Stomach (tissue), 9 donors: ENCODE data around the gene PLEKHH1. TPM values are rescaled to one million over a fixed set of nuclear protein-coding genes. Genes with fewer than 3 reads are reported as not detected.

Source experiments
- DNase-seq, 2 donors: peaks; one replicate each; pipeline versions ENCODE4 v3.0.0 to v3.0.0-alpha.2; 2013 to 2019
- H3K27ac ChIP-seq, 5 donors: fragments of 200-600 bp in 4 of 5; sonication (generic) in 4 of 5; one replicate each; pipeline ENCODE4 v1.5.1; 2013 to 2019; ENCODE audit warnings: mild to moderate bottlenecking in 1 of 5, moderate library complexity in 1 of 5
- H3K27me3 ChIP-seq, 3 donors: fragments of 200-600 bp; sonication (generic); one replicate each; pipeline ENCODE4 v1.5.1; 2017 to 2019; ENCODE audit warnings: mixed run types in 1 of 3
- H3K36me3 ChIP-seq, 4 donors: fragments of 200-600 bp; sonication (generic); 1 replicate in 3 of 4; 2 replicates in 1 of 4; pipeline ENCODE4 v1.5.1; 2016 to 2019
- H3K4me1 ChIP-seq, 4 donors: fragments of 200-600 bp; sonication (generic); one replicate each; pipeline ENCODE4 v1.5.1; 2016 to 2019
- H3K4me3 ChIP-seq, 4 donors: fragments of 200-600 bp; sonication (generic) in 3 of 4; one replicate each; pipeline ENCODE4 v1.5.1; 2016 to 2019; ENCODE audit warnings: mild to moderate bottlenecking in 1 of 4
- H3K9me3 ChIP-seq, 4 donors: fragments of 200-600 bp; sonication (generic); one replicate each; pipeline ENCODE4 v1.5.1; 2016 to 2019
- EP300 ChIP-seq: sonication (generic); formaldehyde crosslinking; IDR thresholded peaks from one replicate; pipeline ENCODE4 v1.6.1; 2017; ENCODE audit warnings: antibody characterized with exemption
- POLR2A ChIP-seq, 4 donors: fragments of 450-650 bp; IDR thresholded peaks; one replicate each; pipeline ENCODE4 v1.6.1; 2016; ENCODE audit warnings: antibody characterized with exemption in 4 of 4, control low read depth in 2 of 4, mild to moderate bottlenecking in 1 of 4, moderate library complexity in 1 of 4
- POLR2AphosphoS5 ChIP-seq, 3 donors: sonication (generic); formaldehyde crosslinking; IDR thresholded peaks; one replicate each; pipeline ENCODE4 v1.6.1; 2016; ENCODE audit warnings: antibody characterized with exemption in 3 of 3
- WGBS, 5 donors: extraction: QIAGEN DNeasy Blood & Tissue Kit in 3 of 5; methylation state at CpG; one replicate each; pipeline versions ENCODE4 v1.1.5 to v1.1.7; 2013 to 2018; 5-methylcytosine and 5-hydroxymethylcytosine counted together
- intact Hi-C: fragments of 100-400 bp; cut with DNase I; formaldehyde crosslinking; loops from one replicate; pipeline ENCODE4 v1.15.1; 2023; ENCODE audit warnings: low total_unique reads
- polyA plus RNA-seq, 3 donors: library from polyadenylated mRNA; stranded (reverse); fragments of 200-250 nt; gene quantifications; one replicate each; pipeline ENCODE4 v1.2.3, GENCODE V29; 2013
- total RNA-seq, 5 donors: library from RNA; depleted of rRNA; stranded (reverse); fragments of >200 nt; gene quantifications; one replicate each; pipeline versions ENCODE4 v1.1.0 to v1.2.3, GENCODE V29; 2014 to 2016
- TF ChIP-seq, protein P1 (sequence below), 7 experiments: fragments of 450-650 bp in 4 of 7; fragments of 200-600 bp in 3 of 7; sonication (generic) in 3 of 7; IDR thresholded peaks; one replicate each; pipeline ENCODE4 v1.5.1; 2016 to 2019; ENCODE audit warnings: antibody characterized with exemption in 7 of 7, control low read depth in 2 of 7, mild to moderate bottlenecking in 1 of 7
- donor health status: healthy with polysubstance abuse.
- donor health status: Bipolar disorder and iron deficiency.
- donor health status: healthy.

PLEKHH1 gene
- total and polyA plus RNA-seq, 8 donors = 3.8 to 136 (median 31.4) TPM

- Histone ChIP-seq H3K9me3 (no peaks in the 10 kb centered on the region), H3K36me3 (peaks cover 0 to 47% (median 31%) of the 10 kb centered on the region in 4 donors), H3K4me3 (no peak overlapping the region), H3K27me3 (no peaks in the 10 kb centered on the region), H3K4me1 (peaks cover 0 to 2% (median 0%) of the 10 kb centered on the region in 4 donors), H3K27ac (no peak overlapping the region)
- 91 to 94% (median 91%) methylated on average over 9 to 14 of the region's 14 CpGs for WGBS, 5 donors
- intact Hi-C loops = no loop called here
- no peak for DNase-seq
- no peak for TF ChIP-seq POLR2AphosphoS5 (IDR thresholded peaks at IDR 0.05)
- TF ChIP-seq EP300 = no peak
- no peak for TF ChIP-seq POLR2A (IDR thresholded peaks at IDR 0.05)
- TF ChIP-seq, protein P1, sequence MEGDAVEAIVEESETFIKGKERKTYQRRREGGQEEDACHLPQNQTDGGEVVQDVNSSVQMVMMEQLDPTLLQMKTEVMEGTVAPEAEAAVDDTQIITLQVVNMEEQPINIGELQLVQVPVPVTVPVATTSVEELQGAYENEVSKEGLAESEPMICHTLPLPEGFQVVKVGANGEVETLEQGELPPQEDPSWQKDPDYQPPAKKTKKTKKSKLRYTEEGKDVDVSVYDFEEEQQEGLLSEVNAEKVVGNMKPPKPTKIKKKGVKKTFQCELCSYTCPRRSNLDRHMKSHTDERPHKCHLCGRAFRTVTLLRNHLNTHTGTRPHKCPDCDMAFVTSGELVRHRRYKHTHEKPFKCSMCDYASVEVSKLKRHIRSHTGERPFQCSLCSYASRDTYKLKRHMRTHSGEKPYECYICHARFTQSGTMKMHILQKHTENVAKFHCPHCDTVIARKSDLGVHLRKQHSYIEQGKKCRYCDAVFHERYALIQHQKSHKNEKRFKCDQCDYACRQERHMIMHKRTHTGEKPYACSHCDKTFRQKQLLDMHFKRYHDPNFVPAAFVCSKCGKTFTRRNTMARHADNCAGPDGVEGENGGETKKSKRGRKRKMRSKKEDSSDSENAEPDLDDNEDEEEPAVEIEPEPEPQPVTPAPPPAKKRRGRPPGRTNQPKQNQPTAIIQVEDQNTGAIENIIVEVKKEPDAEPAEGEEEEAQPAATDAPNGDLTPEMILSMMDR (IDR thresholded peaks at IDR 0.05) = no peak
These were observed 29.1 kb downstream of the PLEKHH1 start for GRCh38 chr14:67562025-67562775.

DNA sequence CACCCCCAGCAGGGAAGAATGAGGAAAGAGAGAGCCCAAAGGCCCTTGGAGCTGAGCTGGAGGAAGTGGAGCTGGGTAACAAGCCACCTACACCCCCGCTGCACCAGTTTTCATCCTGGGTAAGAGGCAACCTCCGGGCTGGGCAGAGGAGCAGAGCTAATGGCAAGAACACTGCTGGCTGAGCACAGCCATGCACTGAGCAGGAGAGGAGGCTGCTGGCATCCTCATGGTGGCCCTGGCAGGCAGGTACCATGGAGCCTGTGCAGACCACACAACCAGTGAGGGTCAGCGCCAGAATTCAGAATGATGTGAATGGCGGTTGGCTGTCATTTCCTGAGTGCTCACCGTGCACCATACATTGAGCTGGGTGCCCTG, 29.7 kb downstream of the PLEKHH1 start:
- intact Hi-C loops = no loop called here
- DNase-seq = no peak
- Histone ChIP-seq H3K4me3 (no peak overlapping the region), H3K4me1 (peaks cover 0 to 6% (median 3%) of the 10 kb centered on the region in 4 donors), H3K27ac (no peak overlapping the region), H3K9me3 (no peaks in the 10 kb centered on the region), H3K27me3 (no peaks in the 10 kb centered on the region), H3K36me3 (peaks cover 0 to 41% (median 28%) of the 10 kb centered on the region in 4 donors)
- TF ChIP-seq, protein P1 (IDR thresholded peaks at IDR 0.05) = no peak
- TF ChIP-seq EP300 (no peak), POLR2A (IDR thresholded peaks at IDR 0.05) (no peak), POLR2AphosphoS5 (IDR thresholded peaks at IDR 0.05) (no peak)
- 93 to 98% (median 96%) methylated on average over 4 to 5 of the region's 5 CpGs for WGBS, 5 donors

- DNase-seq = no peak
- no peak overlapping the region for H3K27ac ChIP-seq
- intact Hi-C loops = no loop called here
- no peaks in the 10 kb centered on the region for H3K27me3 ChIP-seq
- peaks cover 0 to 33% (median 22%) of the 10 kb centered on the region in 4 donors for H3K36me3 ChIP-seq
- WGBS, 5 donors = 83 to 94% (median 92%) methylated on average over 5 of the region's 5 CpGs
- no peak overlapping the region for H3K4me3 ChIP-seq
- no peak for TF ChIP-seq POLR2A (IDR thresholded peaks at IDR 0.05)
- peaks cover 0 to 8% (median 3%) of the 10 kb centered on the region in 4 donors for H3K4me1 ChIP-seq
- no peaks in the 10 kb centered on the region for H3K9me3 ChIP-seq
These were observed 31.1 kb downstream of the PLEKHH1 start for GRCh38 chr14:67564236-67564635.

GRCh38 chr14:67566908-67567307, 33.8 kb downstream of the PLEKHH1 start:
- H3K4me3 ChIP-seq = no peak overlapping the region
- H3K27me3 ChIP-seq = no peaks in the 10 kb centered on the region
- peaks cover 0 to 25% (median 19%) of the 10 kb centered on the region in 4 donors for H3K36me3 ChIP-seq
- TF ChIP-seq POLR2AphosphoS5 (IDR thresholded peaks at IDR 0.05) (no peak), POLR2A (IDR thresholded peaks at IDR 0.05) (no peak), EP300 (no peak)
- TF ChIP-seq, protein P1 (IDR thresholded peaks at IDR 0.05) = no peak
- 58 to 81% (median 72%) methylated on average over 6 of the region's 6 CpGs for WGBS, 5 donors
- intact Hi-C loops = loop anchor here (5.0 kb wide), 1 partner anchor 140 kb away; no protein-coding TSS in a partner anchor
- no peaks in the 10 kb centered on the region for H3K9me3 ChIP-seq
- no peak for DNase-seq
- H3K27ac ChIP-seq = peak overlapping the region in 1 of 5 donors; percentile 2
- peaks cover 0 to 8% (median 3%) of the 10 kb centered on the region in 4 donors for H3K4me1 ChIP-seq

- Histone ChIP-seq H3K27me3 (no peaks in the 10 kb centered on the region), H3K9me3 (no peaks in the 10 kb centered on the region), H3K27ac (no peak overlapping the region), H3K4me3 (no peak overlapping the region), H3K4me1 (peaks cover 0 to 8% (median 3%) of the 10 kb centered on the region in 4 donors), H3K36me3 (peaks cover 0 to 17% (median 11%) of the 10 kb centered on the region in 4 donors)
- TF ChIP-seq POLR2AphosphoS5 (IDR thresholded peaks at IDR 0.05) (no peak), POLR2A (IDR thresholded peaks at IDR 0.05) (no peak), EP300 (no peak)
- TF ChIP-seq, protein P1 (IDR thresholded peaks at IDR 0.05) = no peak
- WGBS, 5 donors = 54 to 74% (median 57%) methylated on average over 3 of the region's 3 CpGs
- intact Hi-C loops = loop anchor here (5.0 kb wide), 1 partner anchor 140 kb away; no protein-coding TSS in a partner anchor
- peak; percentile 35 to 36 for DNase-seq
These were observed 34.6 kb downstream of the PLEKHH1 start for GRCh38 chr14:67567654-67568053.
